ENCODE results near the gene GLG1.

DNA sequence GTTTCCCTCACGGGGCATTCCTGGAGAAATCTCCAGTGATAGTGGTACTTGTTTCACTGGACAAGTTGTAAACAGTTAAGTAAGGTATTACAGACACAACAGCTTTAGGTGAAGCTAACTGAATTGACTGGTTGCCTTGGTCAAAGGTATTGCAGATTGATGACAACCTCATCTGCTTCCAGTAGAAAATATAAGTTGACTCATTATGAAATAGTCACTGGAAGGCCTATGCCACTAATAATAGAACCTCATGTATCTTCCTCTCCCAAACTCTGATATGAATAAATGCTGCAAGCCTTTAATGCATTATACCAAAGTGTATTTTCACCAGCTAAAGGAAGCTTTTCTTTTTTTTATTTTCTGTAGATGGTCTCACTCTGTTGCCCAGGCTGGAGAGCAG lies 44.8 kb downstream of the GLG1 start:
- TF ChIP-seq BACH2 (CRISPR knock-in tag; IDR thresholded peaks at IDR 0.05; ENCODE audit: borderline replicate concordance): no peak
- no peak for TF ChIP-seq ZNF8 (CRISPR knock-in tag; IDR thresholded peaks at IDR 0.05)
- TF ChIP-seq, protein P1, sequence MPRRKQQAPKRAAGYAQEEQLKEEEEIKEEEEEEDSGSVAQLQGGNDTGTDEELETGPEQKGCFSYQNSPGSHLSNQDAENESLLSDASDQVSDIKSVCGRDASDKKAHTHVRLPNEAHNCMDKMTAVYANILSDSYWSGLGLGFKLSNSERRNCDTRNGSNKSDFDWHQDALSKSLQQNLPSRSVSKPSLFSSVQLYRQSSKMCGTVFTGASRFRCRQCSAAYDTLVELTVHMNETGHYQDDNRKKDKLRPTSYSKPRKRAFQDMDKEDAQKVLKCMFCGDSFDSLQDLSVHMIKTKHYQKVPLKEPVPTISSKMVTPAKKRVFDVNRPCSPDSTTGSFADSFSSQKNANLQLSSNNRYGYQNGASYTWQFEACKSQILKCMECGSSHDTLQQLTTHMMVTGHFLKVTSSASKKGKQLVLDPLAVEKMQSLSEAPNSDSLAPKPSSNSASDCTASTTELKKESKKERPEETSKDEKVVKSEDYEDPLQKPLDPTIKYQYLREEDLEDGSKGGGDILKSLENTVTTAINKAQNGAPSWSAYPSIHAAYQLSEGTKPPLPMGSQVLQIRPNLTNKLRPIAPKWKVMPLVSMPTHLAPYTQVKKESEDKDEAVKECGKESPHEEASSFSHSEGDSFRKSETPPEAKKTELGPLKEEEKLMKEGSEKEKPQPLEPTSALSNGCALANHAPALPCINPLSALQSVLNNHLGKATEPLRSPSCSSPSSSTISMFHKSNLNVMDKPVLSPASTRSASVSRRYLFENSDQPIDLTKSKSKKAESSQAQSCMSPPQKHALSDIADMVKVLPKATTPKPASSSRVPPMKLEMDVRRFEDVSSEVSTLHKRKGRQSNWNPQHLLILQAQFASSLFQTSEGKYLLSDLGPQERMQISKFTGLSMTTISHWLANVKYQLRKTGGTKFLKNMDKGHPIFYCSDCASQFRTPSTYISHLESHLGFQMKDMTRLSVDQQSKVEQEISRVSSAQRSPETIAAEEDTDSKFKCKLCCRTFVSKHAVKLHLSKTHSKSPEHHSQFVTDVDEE (CRISPR knock-in tag; IDR thresholded peaks at IDR 0.05): no peak
- no peak for TF ChIP-seq ZFP30 (CRISPR knock-in tag; IDR thresholded peaks at IDR 0.05)

Measured in SK-N-SH treated with all-trans-retinoic acid at 6 μM for 48 hours (cell line).